K562 (cell line): ENCODE results near the gene RBBP7. TPM values are rescaled to one million over a fixed set of nuclear protein-coding genes. Genes with fewer than 3 reads are reported as not detected.
A peak's percentile ranks its signal among the peaks of the same experiment; 100 is the strongest.

ENCODE experiments used
- ADNP ChIP-seq: fragments of 200-800 bp; sonication (Bioruptor generic); IDR thresholded peaks from 2 replicates; pipeline ENCODE4 v1.6.1; 2016; ENCODE audit warnings: missing genetic modification characterization, missing compliant biosample characterization
- DACH1 ChIP-seq: fragments of 450-650 bp; IDR thresholded peaks from 2 replicates; pipeline ENCODE4 v1.6.1; 2018; ENCODE audit not compliant: partially characterized antibody
- MAZ ChIP-seq, 2 experiments: fragments of 450-650 bp in 1 of 2; sonication (generic) in 1 of 2; formaldehyde crosslinking; IDR thresholded peaks in 1 of 2; conservative IDR thresholded peaks in 1 of 2; 2 replicates each; pipeline versions ENCODE4 v1.4.0 to v1.5.0; 2020; ENCODE audit warnings: mild to moderate bottlenecking in 1 of 2, missing genetic modification reagents in 1 of 2
- NFE2L1 ChIP-seq: fragments of 450-650 bp; IDR thresholded peaks from 2 replicates; pipeline ENCODE4 v1.6.1; 2016; ENCODE audit warnings: missing genetic modification characterization, low read depth, mild to moderate bottlenecking, missing compliant biosample characterization, moderate library complexity, borderline replicate concordance
- RBBP5 ChIP-seq: fragments of 200-600 bp; sonication (generic); IDR thresholded peaks from 2 replicates; pipeline ENCODE4 v1.6.1; 2012; ENCODE audit warnings: borderline replicate concordance, mild to moderate bottlenecking, low read length, control low read depth, inconsistent platforms; ENCODE audit not compliant: insufficient read depth, poor library complexity, severe bottlenecking
- SIN3A ChIP-seq, 2 experiments: fragments of 150-350 bp in 1 of 2; IDR thresholded peaks; 2 replicates each; pipeline ENCODE4 v1.6.1; 2011 to 2016; ENCODE audit warnings: borderline replicate concordance in 2 of 2, low read depth in 2 of 2, low read length in 2 of 2, mild to moderate bottlenecking in 2 of 2, moderate library complexity in 2 of 2; ENCODE audit not compliant: control insufficient read depth in 1 of 2
- SPI1 ChIP-seq: IDR thresholded peaks from 2 replicates; pipeline ENCODE4 v1.6.1; 2011; ENCODE audit warnings: low read depth, low read length, control low read depth, borderline replicate concordance
- U2AF1 ChIP-seq: fragments of 200-400 bp; formaldehyde crosslinking; optimal IDR thresholded peaks from 2 replicates; pipeline ENCODE3; 2017; ENCODE audit warnings: mild to moderate bottlenecking, low read depth, low read length, moderate library complexity
- ZNF134 ChIP-seq: fragments of 250-450 bp; sonication (Bioruptor Pico); conservative IDR thresholded peaks from 2 replicates; pipeline ENCODE4 v1.4.0; 2020
- ZNF436 ChIP-seq: fragments of 250-450, 450-650 bp; sonication (Bioruptor Pico); formaldehyde crosslinking; IDR thresholded peaks from 2 replicates; pipeline ENCODE4 v1.7.0; 2020; ENCODE audit warnings: mild to moderate bottlenecking
- polyA plus RNA-seq, 8 experiments: library from polyadenylated mRNA; depleted of rRNA in 4 of 8; stranded (reverse) in 5 of 8; unstranded in 3 of 8; fragments of >200 nt; fragmentation: Nextera tagmentation in 2 of 8; fragmentation: Illumina TruSeq in 1 of 8; extraction: Ambion mirVana in 2 of 8; extraction: Trizol in 1 of 8; gene quantifications; 2 replicates each; pipeline versions ENCODE4 v1.2.1 to v1.2.3, GENCODE V29; 2011 to 2014; ENCODE audit warnings: inconsistent platforms in 1 of 8, missing spikeins in 1 of 8
- total RNA-seq, 7 experiments: library from RNA; depleted of rRNA in 6 of 7; stranded (reverse); fragments of >200 nt in 6 of 7; fragmentation: Illumina TruSeq in 2 of 7; extraction: Trizol in 2 of 7; gene quantifications; 2 replicates each; pipeline versions ENCODE4 v1.2.1 to v1.2.3, GENCODE V29; 2011 to 2021; ENCODE audit warnings: low replicate concordance in 1 of 7
- TF ChIP-seq, protein P1 (sequence below): fragments of 250-450 bp; sonication (Bioruptor Pico); IDR thresholded peaks from 2 replicates; pipeline ENCODE4 v1.5.0; 2022; ENCODE audit warnings: mild to moderate bottlenecking
- TF ChIP-seq, protein P2 (sequence below): fragments of 250-450 bp; sonication (Bioruptor Pico); IDR thresholded peaks from 2 replicates; pipeline ENCODE4 v1.4.0; 2020
- TF ChIP-seq, protein P3 (sequence below): fragments of 450-650 bp; IDR thresholded peaks from 2 replicates; pipeline ENCODE4 v1.6.1; 2016; ENCODE audit warnings: borderline replicate concordance
- TF ChIP-seq, protein P4 (sequence below): fragments of 250-450 bp; sonication (Bioruptor Pico); IDR thresholded peaks from 2 replicates; pipeline ENCODE4 v1.8.0; 2021; ENCODE audit warnings: borderline replicate concordance, mild to moderate bottlenecking, moderate library complexity; ENCODE audit not compliant: poor library complexity, severe bottlenecking

The RBBP7 gene
- total and polyA plus RNA-seq, 9 of the 15 experiments (the other 6 are each of a cell fraction or from before 2014, with no cell fraction given) = 79.0 to 364 (median 182) TPM

GRCh38 chrX:16869393-16870094 lies 618 bp downstream of the RBBP7 start (continued):
- TF ChIP-seq, protein P1, sequence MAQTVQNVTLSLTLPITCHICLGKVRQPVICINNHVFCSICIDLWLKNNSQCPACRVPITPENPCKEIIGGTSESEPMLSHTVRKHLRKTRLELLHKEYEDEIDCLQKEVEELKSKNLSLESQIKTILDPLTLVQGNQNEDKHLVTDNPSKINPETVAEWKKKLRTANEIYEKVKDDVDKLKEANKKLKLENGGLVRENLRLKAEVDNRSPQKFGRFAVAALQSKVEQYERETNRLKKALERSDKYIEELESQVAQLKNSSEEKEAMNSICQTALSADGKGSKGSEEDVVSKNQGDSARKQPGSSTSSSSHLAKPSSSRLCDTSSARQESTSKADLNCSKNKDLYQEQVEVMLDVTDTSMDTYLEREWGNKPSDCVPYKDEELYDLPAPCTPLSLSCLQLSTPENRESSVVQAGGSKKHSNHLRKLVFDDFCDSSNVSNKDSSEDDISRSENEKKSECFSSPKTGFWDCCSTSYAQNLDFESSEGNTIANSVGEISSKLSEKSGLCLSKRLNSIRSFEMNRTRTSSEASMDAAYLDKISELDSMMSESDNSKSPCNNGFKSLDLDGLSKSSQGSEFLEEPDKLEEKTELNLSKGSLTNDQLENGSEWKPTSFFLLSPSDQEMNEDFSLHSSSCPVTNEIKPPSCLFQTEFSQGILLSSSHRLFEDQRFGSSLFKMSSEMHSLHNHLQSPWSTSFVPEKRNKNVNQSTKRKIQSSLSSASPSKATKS = no peak
- TF ChIP-seq ADNP (tag) = no peak
- peak; percentile 74 for TF ChIP-seq RBBP5
- TF ChIP-seq MAZ (CRISPR knock-in tag; conservative IDR thresholded peaks at IDR 0.05 in 1 of 2, IDR thresholded peaks at IDR 0.05 in 1 of 2) = no peak
- TF ChIP-seq, protein P2, sequence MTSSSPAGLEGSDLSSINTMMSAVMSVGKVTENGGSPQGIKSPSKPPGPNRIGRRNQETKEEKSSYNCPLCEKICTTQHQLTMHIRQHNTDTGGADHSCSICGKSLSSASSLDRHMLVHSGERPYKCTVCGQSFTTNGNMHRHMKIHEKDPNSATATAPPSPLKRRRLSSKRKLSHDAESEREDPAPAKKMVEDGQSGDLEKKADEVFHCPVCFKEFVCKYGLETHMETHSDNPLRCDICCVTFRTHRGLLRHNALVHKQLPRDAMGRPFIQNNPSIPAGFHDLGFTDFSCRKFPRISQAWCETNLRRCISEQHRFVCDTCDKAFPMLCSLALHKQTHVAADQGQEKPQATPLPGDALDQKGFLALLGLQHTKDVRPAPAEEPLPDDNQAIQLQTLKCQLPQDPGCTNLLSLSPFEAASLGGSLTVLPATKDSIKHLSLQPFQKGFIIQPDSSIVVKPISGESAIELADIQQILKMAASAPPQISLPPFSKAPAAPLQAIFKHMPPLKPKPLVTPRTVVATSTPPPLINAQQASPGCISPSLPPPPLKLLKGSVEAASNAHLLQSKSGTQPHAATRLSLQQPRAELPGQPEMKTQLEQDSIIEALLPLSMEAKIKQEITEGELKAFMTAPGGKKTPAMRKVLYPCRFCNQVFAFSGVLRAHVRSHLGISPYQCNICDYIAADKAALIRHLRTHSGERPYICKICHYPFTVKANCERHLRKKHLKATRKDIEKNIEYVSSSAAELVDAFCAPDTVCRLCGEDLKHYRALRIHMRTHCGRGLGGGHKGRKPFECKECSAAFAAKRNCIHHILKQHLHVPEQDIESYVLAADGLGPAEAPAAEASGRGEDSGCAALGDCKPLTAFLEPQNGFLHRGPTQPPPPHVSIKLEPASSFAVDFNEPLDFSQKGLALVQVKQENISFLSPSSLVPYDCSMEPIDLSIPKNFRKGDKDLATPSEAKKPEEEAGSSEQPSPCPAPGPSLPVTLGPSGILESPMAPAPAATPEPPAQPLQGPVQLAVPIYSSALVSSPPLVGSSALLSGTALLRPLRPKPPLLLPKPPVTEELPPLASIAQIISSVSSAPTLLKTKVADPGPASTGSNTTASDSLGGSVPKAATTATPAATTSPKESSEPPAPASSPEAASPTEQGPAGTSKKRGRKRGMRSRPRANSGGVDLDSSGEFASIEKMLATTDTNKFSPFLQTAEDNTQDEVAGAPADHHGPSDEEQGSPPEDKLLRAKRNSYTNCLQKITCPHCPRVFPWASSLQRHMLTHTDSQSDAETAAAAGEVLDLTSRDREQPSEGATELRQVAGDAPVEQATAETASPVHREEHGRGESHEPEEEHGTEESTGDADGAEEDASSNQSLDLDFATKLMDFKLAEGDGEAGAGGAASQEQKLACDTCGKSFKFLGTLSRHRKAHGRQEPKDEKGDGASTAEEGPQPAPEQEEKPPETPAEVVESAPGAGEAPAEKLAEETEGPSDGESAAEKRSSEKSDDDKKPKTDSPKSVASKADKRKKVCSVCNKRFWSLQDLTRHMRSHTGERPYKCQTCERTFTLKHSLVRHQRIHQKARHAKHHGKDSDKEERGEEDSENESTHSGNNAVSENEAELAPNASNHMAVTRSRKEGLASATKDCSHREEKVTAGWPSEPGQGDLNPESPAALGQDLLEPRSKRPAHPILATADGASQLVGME = no peak
- peak; percentile 37 to 40; a peak in 1 of 4 replicates for TF ChIP-seq SIN3A (IDR thresholded peaks at IDR 0.05; ENCODE audit: borderline replicate concordance in 2 of 2, control insufficient read depth in 1 of 2, low read depth in 2 of 2, low read length in 2 of 2)
- no peak for TF ChIP-seq NFE2L1 (tag)
- TF ChIP-seq DACH1 = peak; percentile 42
- TF ChIP-seq ZNF436 = no peak
- no peak for TF ChIP-seq ZNF134
- no peak for TF ChIP-seq U2AF1
- TF ChIP-seq, protein P3, sequence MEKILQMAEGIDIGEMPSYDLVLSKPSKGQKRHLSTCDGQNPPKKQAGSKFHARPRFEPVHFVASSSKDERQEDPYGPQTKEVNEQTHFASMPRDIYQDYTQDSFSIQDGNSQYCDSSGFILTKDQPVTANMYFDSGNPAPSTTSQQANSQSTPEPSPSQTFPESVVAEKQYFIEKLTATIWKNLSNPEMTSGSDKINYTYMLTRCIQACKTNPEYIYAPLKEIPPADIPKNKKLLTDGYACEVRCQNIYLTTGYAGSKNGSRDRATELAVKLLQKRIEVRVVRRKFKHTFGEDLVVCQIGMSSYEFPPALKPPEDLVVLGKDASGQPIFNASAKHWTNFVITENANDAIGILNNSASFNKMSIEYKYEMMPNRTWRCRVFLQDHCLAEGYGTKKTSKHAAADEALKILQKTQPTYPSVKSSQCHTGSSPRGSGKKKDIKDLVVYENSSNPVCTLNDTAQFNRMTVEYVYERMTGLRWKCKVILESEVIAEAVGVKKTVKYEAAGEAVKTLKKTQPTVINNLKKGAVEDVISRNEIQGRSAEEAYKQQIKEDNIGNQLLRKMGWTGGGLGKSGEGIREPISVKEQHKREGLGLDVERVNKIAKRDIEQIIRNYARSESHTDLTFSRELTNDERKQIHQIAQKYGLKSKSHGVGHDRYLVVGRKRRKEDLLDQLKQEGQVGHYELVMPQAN = 0 out of 2 replicates have a peak, but pooled peaks have one; percentile 33
- no peak for TF ChIP-seq SPI1
- TF ChIP-seq, protein P4, sequence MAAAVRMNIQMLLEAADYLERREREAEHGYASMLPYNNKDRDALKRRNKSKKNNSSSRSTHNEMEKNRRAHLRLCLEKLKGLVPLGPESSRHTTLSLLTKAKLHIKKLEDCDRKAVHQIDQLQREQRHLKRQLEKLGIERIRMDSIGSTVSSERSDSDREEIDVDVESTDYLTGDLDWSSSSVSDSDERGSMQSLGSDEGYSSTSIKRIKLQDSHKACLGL = no peak
